Activated T-cell treated with anti-CD3 and anti-CD28 coated beads, Interleukin-2, amount 50 U/mL, for 4 hours (primary cell): ENCODE measurements around the gene CCDC50. TPM values are rescaled to one million over a fixed set of nuclear protein-coding genes. Genes with fewer than 3 reads are reported as not detected.

Experiments used
- ATAC-seq, 2 donors: fragments of 200-7000 bp; cut with Tn5 transposase; one replicate each; pipeline ENCODE4 v1.10.0; 2021
- DNase-seq: peaks from one replicate; pipeline ENCODE4 v3.0.0-alpha.2; 2020
- H3K27me3 Mint-ChIP-seq: one replicate; pipeline ENCODE4 v1.8.0; 2021; ENCODE audit warnings: low read depth, mixed read lengths
- H3K36me3 Mint-ChIP-seq: one replicate; pipeline ENCODE4 v1.8.0; 2022; ENCODE audit warnings: mixed read lengths; ENCODE audit not compliant: insufficient read depth
- H3K4me1 Mint-ChIP-seq: one replicate; pipeline ENCODE4 v1.8.0; 2021; ENCODE audit warnings: low read depth, mixed read lengths
- H3K4me3 Mint-ChIP-seq: one replicate; pipeline ENCODE4 v1.8.0; 2021; ENCODE audit warnings: mild to moderate bottlenecking, moderate library complexity, mixed read lengths
- H3K9me3 Mint-ChIP-seq: one replicate; pipeline ENCODE4 v1.8.0; 2021; ENCODE audit warnings: mixed read lengths
- total RNA-seq, 3 donors: library from RNA; stranded (reverse); gene quantifications; one replicate each; pipeline ENCODE4 v1.2.1, GENCODE V29; 2021

Gene CCDC50
- total RNA-seq, 3 donors from 2014 or later, result 3.9 to 16.2 (median 8.6) TPM

DNA sequence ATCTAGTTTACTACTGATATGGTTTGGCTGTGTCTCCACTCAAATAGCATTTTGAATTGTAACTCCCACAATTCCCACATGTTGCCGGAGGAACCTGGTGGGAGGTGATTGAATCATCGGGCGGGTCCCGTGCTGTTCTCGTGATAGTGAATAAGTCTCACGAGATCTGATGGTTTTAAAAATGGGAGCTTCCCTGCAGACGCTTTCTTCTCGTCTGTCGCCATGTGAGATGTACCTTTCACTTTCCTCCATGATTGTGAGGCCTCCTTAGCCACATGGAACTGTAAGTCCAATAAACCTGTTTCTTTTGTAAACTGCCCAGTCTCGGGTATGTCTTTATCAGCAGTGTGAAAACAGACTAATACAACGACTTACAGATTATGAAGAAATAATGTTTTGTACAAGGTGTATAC, 96.1 kb downstream of the CCDC50 start:
- Mint-ChIP-seq H3K27me3 (no peaks in the 10 kb centered on the region), H3K36me3 (no peaks in the 10 kb centered on the region), H3K4me3 (no peak overlapping the region), H3K9me3 (no peaks in the 10 kb centered on the region), H3K4me1 (no peaks in the 10 kb centered on the region)
- DNase-seq (no peak), ATAC-seq (no peak)

GRCh38 chr3:191426311-191426710, 97.1 kb downstream of the CCDC50 start:
- Mint-ChIP-seq H3K9me3 (no peaks in the 10 kb centered on the region), H3K4me1 (no peaks in the 10 kb centered on the region), H3K4me3 (no peak overlapping the region), H3K36me3 (no peaks in the 10 kb centered on the region), H3K27me3 (no peaks in the 10 kb centered on the region)
- no peak for DNase-seq
- no peak for ATAC-seq

GRCh38 chr3:191428177-191428576, 99.0 kb downstream of the CCDC50 start:
- Mint-ChIP-seq H3K4me3 (no peak overlapping the region), H3K4me1 (no peaks in the 10 kb centered on the region), H3K27me3 (no peaks in the 10 kb centered on the region), H3K36me3 (no peaks in the 10 kb centered on the region), H3K9me3 (no peaks in the 10 kb centered on the region)
- ATAC-seq (no peak), DNase-seq (no peak)

- no peak for ATAC-seq
- Mint-ChIP-seq H3K27me3 (no peaks in the 10 kb centered on the region), H3K9me3 (no peaks in the 10 kb centered on the region), H3K36me3 (no peaks in the 10 kb centered on the region), H3K4me1 (no peaks in the 10 kb centered on the region), H3K4me3 (no peak overlapping the region)
- DNase-seq, result no peak
Measured at GRCh38 chr3:191430103-191430502, 100.9 kb downstream of the CCDC50 start.

- no peak for ATAC-seq
- H3K4me3 Mint-ChIP-seq, result no peak overlapping the region
- H3K4me1 Mint-ChIP-seq, result no peaks in the 10 kb centered on the region
- H3K9me3 Mint-ChIP-seq, result no peaks in the 10 kb centered on the region
- no peak for DNase-seq
- H3K27me3 Mint-ChIP-seq, result no peaks in the 10 kb centered on the region
- no peaks in the 10 kb centered on the region for H3K36me3 Mint-ChIP-seq
Measured at GRCh38 chr3:191431160-191431822, 102.1 kb downstream of the CCDC50 start.

- ATAC-seq (no peak), DNase-seq (no peak)
- Mint-ChIP-seq H3K4me1 (no peaks in the 10 kb centered on the region), H3K4me3 (no peak overlapping the region), H3K36me3 (no peaks in the 10 kb centered on the region), H3K27me3 (no peaks in the 10 kb centered on the region), H3K9me3 (no peaks in the 10 kb centered on the region)
Measured at GRCh38 chr3:191432162-191432561, 103.0 kb downstream of the CCDC50 start.

DNA sequence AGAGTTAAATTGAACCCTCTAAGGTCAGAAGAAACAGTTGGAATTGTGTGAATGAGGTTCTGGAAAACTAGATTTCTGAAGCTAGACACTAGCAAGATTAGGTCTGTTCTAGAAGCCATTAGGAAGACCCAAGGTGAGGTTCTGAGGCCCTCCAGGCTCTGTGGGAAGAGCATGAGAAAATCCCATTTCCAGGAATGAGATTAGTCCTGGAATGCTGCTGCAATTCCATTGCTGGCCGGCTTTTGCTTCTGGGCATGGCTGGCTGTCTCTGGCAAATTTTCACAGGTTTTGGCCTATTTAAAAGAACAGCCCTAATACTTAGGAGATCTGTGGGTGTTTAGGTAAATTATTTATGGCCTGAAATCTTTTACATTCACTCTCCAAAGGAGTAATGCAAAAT, 104.8 kb downstream of the CCDC50 start:
- Mint-ChIP-seq H3K4me3 (no peak overlapping the region), H3K36me3 (no peaks in the 10 kb centered on the region), H3K4me1 (no peaks in the 10 kb centered on the region), H3K9me3 (no peaks in the 10 kb centered on the region), H3K27me3 (no peaks in the 10 kb centered on the region)
- no peak for ATAC-seq
- DNase-seq, result no peak

- no peak for DNase-seq
- Mint-ChIP-seq H3K4me1 (no peaks in the 10 kb centered on the region), H3K27me3 (no peaks in the 10 kb centered on the region), H3K4me3 (no peak overlapping the region), H3K9me3 (no peaks in the 10 kb centered on the region), H3K36me3 (no peaks in the 10 kb centered on the region)
- no peak for ATAC-seq
Measured at GRCh38 chr3:191435981-191436380, 106.8 kb downstream of the CCDC50 start.

GRCh38 chr3:191438150-191438814, 109.1 kb downstream of the CCDC50 start:
- H3K4me3 Mint-ChIP-seq, result no peak overlapping the region
- DNase-seq (no peak), ATAC-seq (no peak)
- H3K36me3 Mint-ChIP-seq, result no peaks in the 10 kb centered on the region
- H3K27me3 Mint-ChIP-seq, result no peaks in the 10 kb centered on the region
- no peaks in the 10 kb centered on the region for H3K4me1 Mint-ChIP-seq
- H3K9me3 Mint-ChIP-seq, result peaks cover 3% of the 10 kb centered on the region

DNA sequence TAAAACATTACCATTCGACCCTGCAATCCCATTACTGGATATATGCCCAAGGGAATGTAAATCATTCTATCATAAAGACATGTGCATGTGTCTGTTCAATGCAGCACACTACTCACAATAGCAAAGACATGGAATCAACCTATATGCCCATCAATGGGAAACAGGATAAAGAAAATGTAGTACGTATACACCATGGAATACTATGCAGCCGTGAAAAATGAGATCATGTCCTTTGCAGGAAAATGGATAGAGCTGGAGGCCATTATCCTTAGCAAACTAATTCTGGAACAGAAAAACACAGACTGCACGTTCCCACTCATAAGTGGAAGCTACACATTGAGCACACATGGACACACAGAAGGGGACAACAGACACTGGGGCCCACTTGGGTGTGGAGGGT, 111.3 kb downstream of the CCDC50 start:
- ATAC-seq (no peak), DNase-seq (no peak)
- Mint-ChIP-seq H3K36me3 (no peaks in the 10 kb centered on the region), H3K4me1 (no peaks in the 10 kb centered on the region), H3K4me3 (no peak overlapping the region), H3K9me3 (peaks cover 3% of the 10 kb centered on the region), H3K27me3 (no peaks in the 10 kb centered on the region)

GRCh38 chr3:191441687-191442086, 112.5 kb downstream of the CCDC50 start:
- no peak overlapping the region for H3K4me3 Mint-ChIP-seq
- H3K9me3 Mint-ChIP-seq, result peaks cover 3% of the 10 kb centered on the region
- H3K36me3 Mint-ChIP-seq, result no peaks in the 10 kb centered on the region
- no peaks in the 10 kb centered on the region for H3K27me3 Mint-ChIP-seq
- ATAC-seq (no peak), DNase-seq (no peak)
- H3K4me1 Mint-ChIP-seq, result no peaks in the 10 kb centered on the region

DNA sequence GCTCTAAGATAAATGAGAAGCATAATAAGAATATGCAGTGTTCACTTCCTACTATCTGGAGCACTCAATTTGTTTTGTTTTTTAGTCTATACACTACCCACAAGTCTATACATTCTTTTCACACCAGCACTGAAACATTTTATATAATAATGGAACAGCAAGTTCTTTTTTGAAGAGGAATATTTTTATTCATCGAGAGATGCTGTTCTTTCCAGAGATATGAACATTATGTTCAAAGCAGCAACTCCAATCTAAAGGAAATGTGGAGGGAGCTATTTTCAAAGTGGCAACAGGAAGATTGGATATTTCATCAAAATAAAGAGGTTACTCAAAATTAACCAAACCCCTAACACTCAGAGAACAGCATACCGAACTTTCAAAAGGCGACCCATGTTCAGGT, 115.4 kb downstream of the CCDC50 start:
- no peaks in the 10 kb centered on the region for H3K36me3 Mint-ChIP-seq
- no peaks in the 10 kb centered on the region for H3K27me3 Mint-ChIP-seq
- H3K4me3 Mint-ChIP-seq, result no peak overlapping the region
- DNase-seq (no peak), ATAC-seq (no peak)
- no peaks in the 10 kb centered on the region for H3K4me1 Mint-ChIP-seq
- H3K9me3 Mint-ChIP-seq, result peaks cover 7% of the 10 kb centered on the region

Other genes starting within 250 kb of the CCDC50 start
- not detected for gene OSTN, start 130.2 kb upstream of the CCDC50 start, total RNA-seq
- gene UTS2B, start 1.1 kb downstream of the CCDC50 start, total RNA-seq, result not detected
- not detected for gene PYDC2, start 131.8 kb downstream of the CCDC50 start, total RNA-seq